GM21825 (cell line): ENCODE data around the gene TBPL1.
A peak's percentile ranks its signal among the peaks of the same experiment; 100 is the strongest.
"Not testable (repeated sequence)": the region's sequence is repeated elsewhere in the genome, so short reads cannot be mapped to it uniquely, and the experiment has no call there.

ENCODE experiments used
- ATAC-seq: cut with Tn5 transposase; IDR thresholded peaks from one replicate; pipeline ENCODE4 v1.9.1; 2021; ENCODE audit warnings: mild to moderate bottlenecking, moderate library complexity; ENCODE audit not compliant: unreplicated experiment

The TBPL1 gene

GRCh38 chr6:133952815-133953633 is at the start of gene TBPL1:
Gene TBPL1, plus strand, starts transcription at chr6:133953224. Its CDS starts 26,902 bp downstream, at chr6:133980126.
- ATAC-seq: peak; percentile 89

- no peak for ATAC-seq
Observed at GRCh38 chr6:133903855-133904254, 49.2 kb upstream of the TBPL1 start.

- ATAC-seq: no peak
Observed at GRCh38 chr6:133906050-133906449, 47.0 kb upstream of the TBPL1 start.

GRCh38 chr6:133916650-133917151 is 36.3 kb upstream of the TBPL1 start:
- ATAC-seq: peak; percentile 70

GRCh38 chr6:133917781-133918180 is 35.2 kb upstream of the TBPL1 start:
- ATAC-seq: no peak

GRCh38 chr6:133918208-133918930 is 34.7 kb upstream of the TBPL1 start:
- ATAC-seq: no peak

- ATAC-seq: no peak
Observed at GRCh38 chr6:133919362-133919761, 33.7 kb upstream of the TBPL1 start.

GRCh38 chr6:133921249-133921859 is 31.7 kb upstream of the TBPL1 start:
- peak; percentile 66 for ATAC-seq

GRCh38 chr6:133923938-133924593 is 29.0 kb upstream of the TBPL1 start:
- peak; percentile 79 for ATAC-seq

- not testable (repeated sequence) for ATAC-seq
Observed at GRCh38 chr6:133931221-133931620, 21.8 kb upstream of the TBPL1 start.

- not testable (repeated sequence) for ATAC-seq
Observed at GRCh38 chr6:133936352-133936751, 16.7 kb upstream of the TBPL1 start.

GRCh38 chr6:133937909-133938308 is 15.1 kb upstream of the TBPL1 start:
- no peak for ATAC-seq

GRCh38 chr6:133938533-133938932 is 14.5 kb upstream of the TBPL1 start:
- no peak for ATAC-seq

GRCh38 chr6:133939778-133940667 is 13.0 kb upstream of the TBPL1 start:
- ATAC-seq: no peak

GRCh38 chr6:133945158-133945557 is 7.9 kb upstream of the TBPL1 start:
- ATAC-seq: no peak

GRCh38 chr6:133947302-133947900 is 5.6 kb upstream of the TBPL1 start:
- ATAC-seq: no peak

GRCh38 chr6:133948472-133948871 is 4.6 kb upstream of the TBPL1 start:
- no peak for ATAC-seq

GRCh38 chr6:133951227-133951626 is 1.8 kb upstream of the TBPL1 start:
- no peak for ATAC-seq
